WTC11 (cell line): ENCODE measurements around the gene GPR75. TPM values are rescaled to one million over a fixed set of nuclear protein-coding genes. Genes with fewer than 3 reads are reported as not detected.
A peak's percentile ranks its signal among the peaks of the same experiment; 100 is the strongest.

ENCODE experiments used
- ATAC-seq: fragments of 200-7000 bp; cut with Tn5 transposase; 2 replicates; pipeline ENCODE4 v1.10.0; 2021; ENCODE audit warnings: mild to moderate bottlenecking, moderate library complexity
- CTCF ChIA-PET: fragments of 300-600 bp; sonication (Branson Sonifier 250); formaldehyde crosslinking; loops from one replicate; lab custom pipeline; 2021; ENCODE audit warnings: antibody characterized with exemption; lab: Charles Lee
- POLR2A ChIA-PET: fragments of 350-600 bp; sonication (Branson Sonifier 250); formaldehyde crosslinking; loops from one replicate; lab custom pipeline; 2021; ENCODE audit warnings: antibody characterized with exemption; lab: Charles Lee
- DNase-seq: peaks from one replicate; pipeline ENCODE4 v3.0.0; 2021; ENCODE audit warnings: low spot score
- H3K27ac Mint-ChIP-seq: 2 replicates; pipeline ENCODE4 v1.8.0; 2021; ENCODE audit warnings: mixed read lengths
- H3K27me3 Mint-ChIP-seq: 2 replicates; pipeline ENCODE4 v1.8.0; 2021; ENCODE audit warnings: low read depth, mild to moderate bottlenecking, moderate library complexity, mixed read lengths
- H3K36me3 Mint-ChIP-seq: 2 replicates; pipeline ENCODE4 v1.8.0; 2021; ENCODE audit warnings: mixed read lengths
- H3K4me1 Mint-ChIP-seq: 2 replicates; pipeline ENCODE4 v1.8.0; 2022; ENCODE audit warnings: mixed read lengths
- H3K4me3 Mint-ChIP-seq: 2 replicates; pipeline ENCODE4 v1.8.0; 2021; ENCODE audit warnings: mild to moderate bottlenecking, moderate library complexity, mixed read lengths
- H3K9me3 Mint-ChIP-seq: 2 replicates; pipeline ENCODE4 v1.8.0; 2021; ENCODE audit warnings: mixed read lengths
- AFF4 ChIP-seq: sonication (generic); formaldehyde crosslinking; IDR thresholded peaks from 2 replicates; pipeline ENCODE4 v1.8.1; 2023; ENCODE audit warnings: mild to moderate bottlenecking, missing genetic modification reagents, borderline replicate concordance
- EMX1 ChIP-seq: fragments of 250-450 bp; sonication (Bioruptor Pico); IDR thresholded peaks from 2 replicates; pipeline ENCODE4 v1.8.0; 2021; ENCODE audit warnings: mild to moderate bottlenecking
- GRHL2 ChIP-seq: fragments of 250-450 bp; sonication (Bioruptor Pico); IDR thresholded peaks from 2 replicates; pipeline ENCODE4 v1.8.0; 2022; ENCODE audit warnings: mild to moderate bottlenecking, moderate library complexity; ENCODE audit not compliant: insufficient replicate concordance, severe bottlenecking
- HMGXB4 ChIP-seq: sonication (generic); formaldehyde crosslinking; IDR thresholded peaks from 2 replicates; pipeline ENCODE4 v1.8.1; 2023; ENCODE audit warnings: mild to moderate bottlenecking, moderate library complexity, missing genetic modification reagents
- IRF2 ChIP-seq: sonication (generic); formaldehyde crosslinking; IDR thresholded peaks from 2 replicates; pipeline ENCODE4 v1.8.0; 2022; ENCODE audit warnings: low read depth, missing genetic modification reagents, borderline replicate concordance
- JAZF1 ChIP-seq: fragments of 250-450 bp; sonication (Bioruptor Pico); IDR thresholded peaks from 2 replicates; pipeline ENCODE4 v1.9.0; 2021; ENCODE audit warnings: moderate library complexity, mild to moderate bottlenecking, inconsistent platforms
- MYBL2 ChIP-seq: sonication (generic); formaldehyde crosslinking; IDR thresholded peaks from 2 replicates; pipeline ENCODE4 v1.8.1; 2023; ENCODE audit warnings: mild to moderate bottlenecking, moderate library complexity, missing genetic modification reagents
- NR2C2 ChIP-seq: sonication (generic); formaldehyde crosslinking; IDR thresholded peaks from 2 replicates; pipeline ENCODE4 v1.8.0; 2022; ENCODE audit warnings: mild to moderate bottlenecking, missing genetic modification reagents
- RELA ChIP-seq: sonication (generic); formaldehyde crosslinking; IDR thresholded peaks from 2 replicates; pipeline ENCODE4 v1.8.1; 2022; ENCODE audit warnings: missing genetic modification reagents, mild to moderate bottlenecking, borderline replicate concordance
- SMAD3 ChIP-seq: sonication (generic); formaldehyde crosslinking; IDR thresholded peaks from 2 replicates; pipeline ENCODE4 v1.8.0; 2022; ENCODE audit warnings: missing genetic modification reagents, mild to moderate bottlenecking, borderline replicate concordance
- SMAD4 ChIP-seq: sonication (generic); formaldehyde crosslinking; IDR thresholded peaks from 2 replicates; pipeline ENCODE4 v1.8.0; 2022; ENCODE audit warnings: mild to moderate bottlenecking, missing genetic modification reagents
- ZNF121 ChIP-seq: sonication (generic); formaldehyde crosslinking; IDR thresholded peaks from 2 replicates; pipeline ENCODE4 v1.8.0; 2023; ENCODE audit warnings: missing genetic modification reagents
- ZNF138 ChIP-seq: sonication (generic); formaldehyde crosslinking; conservative IDR thresholded peaks from 2 replicates; pipeline ENCODE4 v1.8.1; 2022; ENCODE audit warnings: mild to moderate bottlenecking, moderate library complexity, missing genetic modification reagents
- ZNF219 ChIP-seq: sonication (generic); formaldehyde crosslinking; IDR thresholded peaks from 2 replicates; pipeline ENCODE4 v1.8.0; 2023; ENCODE audit warnings: missing genetic modification reagents, mild to moderate bottlenecking, borderline replicate concordance
- ZNF317 ChIP-seq: sonication (generic); formaldehyde crosslinking; IDR thresholded peaks from 2 replicates; pipeline ENCODE4 v1.8.1; 2023; ENCODE audit warnings: low read depth, mild to moderate bottlenecking, moderate library complexity, missing genetic modification reagents, borderline replicate concordance
- ZNF396 ChIP-seq: fragments of 250-450 bp; sonication (Bioruptor Pico); IDR thresholded peaks from 2 replicates; pipeline ENCODE4 v1.8.0; 2021; ENCODE audit warnings: mild to moderate bottlenecking, moderate library complexity, borderline replicate concordance
- ZNF671 ChIP-seq: fragments of 250-450 bp; sonication (Bioruptor Pico); IDR thresholded peaks from 2 replicates; pipeline ENCODE4 v1.8.0; 2021; ENCODE audit warnings: mild to moderate bottlenecking
- total RNA-seq: library from RNA; stranded (reverse); gene quantifications from 3 replicates; pipeline ENCODE4 v1.2.3, GENCODE V29; 2021
- TF ChIP-seq, protein P1 (sequence below): sonication (generic); formaldehyde crosslinking; IDR thresholded peaks from 2 replicates; pipeline ENCODE4 v1.8.0; 2023; ENCODE audit warnings: missing genetic modification reagents, mild to moderate bottlenecking, borderline replicate concordance
- TF ChIP-seq, protein P2 (sequence below): fragments of 200-600 bp; IDR thresholded peaks from 2 replicates; pipeline ENCODE4 v1.8.0; 2022; ENCODE audit warnings: antibody characterized with exemption
- TF ChIP-seq, protein P3 (sequence below): fragments of 250-450 bp; sonication (Bioruptor Pico); IDR thresholded peaks from 2 replicates; pipeline ENCODE4 v2.1.2; 2022; ENCODE audit warnings: mild to moderate bottlenecking, moderate library complexity

Gene GPR75
- total RNA-seq, 1 experiment from 2014 or later: 2.2 TPM

GRCh38 chr2:53880756-53881155 is 21.0 kb upstream of the GPR75 start (continued):
- no peak for TF ChIP-seq HMGXB4 (CRISPR knock-in tag)
- no peak for TF ChIP-seq GRHL2 (CRISPR knock-in tag)
- TF ChIP-seq SMAD4 (CRISPR knock-in tag): no peak
- TF ChIP-seq EMX1 (CRISPR knock-in tag): no peak
- TF ChIP-seq SMAD3 (CRISPR knock-in tag): no peak
- TF ChIP-seq, protein P1, sequence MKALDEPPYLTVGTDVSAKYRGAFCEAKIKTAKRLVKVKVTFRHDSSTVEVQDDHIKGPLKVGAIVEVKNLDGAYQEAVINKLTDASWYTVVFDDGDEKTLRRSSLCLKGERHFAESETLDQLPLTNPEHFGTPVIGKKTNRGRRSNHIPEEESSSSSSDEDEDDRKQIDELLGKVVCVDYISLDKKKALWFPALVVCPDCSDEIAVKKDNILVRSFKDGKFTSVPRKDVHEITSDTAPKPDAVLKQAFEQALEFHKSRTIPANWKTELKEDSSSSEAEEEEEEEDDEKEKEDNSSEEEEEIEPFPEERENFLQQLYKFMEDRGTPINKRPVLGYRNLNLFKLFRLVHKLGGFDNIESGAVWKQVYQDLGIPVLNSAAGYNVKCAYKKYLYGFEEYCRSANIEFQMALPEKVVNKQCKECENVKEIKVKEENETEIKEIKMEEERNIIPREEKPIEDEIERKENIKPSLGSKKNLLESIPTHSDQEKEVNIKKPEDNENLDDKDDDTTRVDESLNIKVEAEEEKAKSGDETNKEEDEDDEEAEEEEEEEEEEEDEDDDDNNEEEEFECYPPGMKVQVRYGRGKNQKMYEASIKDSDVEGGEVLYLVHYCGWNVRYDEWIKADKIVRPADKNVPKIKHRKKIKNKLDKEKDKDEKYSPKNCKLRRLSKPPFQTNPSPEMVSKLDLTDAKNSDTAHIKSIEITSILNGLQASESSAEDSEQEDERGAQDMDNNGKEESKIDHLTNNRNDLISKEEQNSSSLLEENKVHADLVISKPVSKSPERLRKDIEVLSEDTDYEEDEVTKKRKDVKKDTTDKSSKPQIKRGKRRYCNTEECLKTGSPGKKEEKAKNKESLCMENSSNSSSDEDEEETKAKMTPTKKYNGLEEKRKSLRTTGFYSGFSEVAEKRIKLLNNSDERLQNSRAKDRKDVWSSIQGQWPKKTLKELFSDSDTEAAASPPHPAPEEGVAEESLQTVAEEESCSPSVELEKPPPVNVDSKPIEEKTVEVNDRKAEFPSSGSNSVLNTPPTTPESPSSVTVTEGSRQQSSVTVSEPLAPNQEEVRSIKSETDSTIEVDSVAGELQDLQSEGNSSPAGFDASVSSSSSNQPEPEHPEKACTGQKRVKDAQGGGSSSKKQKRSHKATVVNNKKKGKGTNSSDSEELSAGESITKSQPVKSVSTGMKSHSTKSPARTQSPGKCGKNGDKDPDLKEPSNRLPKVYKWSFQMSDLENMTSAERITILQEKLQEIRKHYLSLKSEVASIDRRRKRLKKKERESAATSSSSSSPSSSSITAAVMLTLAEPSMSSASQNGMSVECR (CRISPR knock-in tag): no peak
- TF ChIP-seq JAZF1 (CRISPR knock-in tag): no peak

- ATAC-seq: no peak
- Mint-ChIP-seq H3K27me3 (no peaks in the 10 kb centered on the region), H3K9me3 (peaks cover 26% of the 10 kb centered on the region), H3K4me3 (no peak overlapping the region), H3K36me3 (peaks cover 79% of the 10 kb centered on the region), H3K4me1 (0 out of 2 replicates have a peak, but pooled peaks cover 3% of the 10 kb centered on the region), H3K27ac (peak overlapping the region; percentile 19; the same call in 1 of the 2 replicates)
- DNase-seq: no peak
- ChIA-PET CTCF (no interaction called here), POLR2A (no interaction called here)
- TF ChIP-seq ZNF317 (CRISPR knock-in tag) (no peak), ZNF138 (CRISPR knock-in tag) (no peak), ZNF219 (CRISPR knock-in tag) (no peak), ZNF121 (CRISPR knock-in tag) (no peak), NR2C2 (CRISPR knock-in tag) (no peak), RELA (CRISPR knock-in tag) (no peak), ZNF396 (no peak), AFF4 (CRISPR knock-in tag) (no peak), ZNF671 (CRISPR knock-in tag) (no peak), IRF2 (no peak), MYBL2 (CRISPR knock-in tag) (no peak)
- TF ChIP-seq, protein P2, sequence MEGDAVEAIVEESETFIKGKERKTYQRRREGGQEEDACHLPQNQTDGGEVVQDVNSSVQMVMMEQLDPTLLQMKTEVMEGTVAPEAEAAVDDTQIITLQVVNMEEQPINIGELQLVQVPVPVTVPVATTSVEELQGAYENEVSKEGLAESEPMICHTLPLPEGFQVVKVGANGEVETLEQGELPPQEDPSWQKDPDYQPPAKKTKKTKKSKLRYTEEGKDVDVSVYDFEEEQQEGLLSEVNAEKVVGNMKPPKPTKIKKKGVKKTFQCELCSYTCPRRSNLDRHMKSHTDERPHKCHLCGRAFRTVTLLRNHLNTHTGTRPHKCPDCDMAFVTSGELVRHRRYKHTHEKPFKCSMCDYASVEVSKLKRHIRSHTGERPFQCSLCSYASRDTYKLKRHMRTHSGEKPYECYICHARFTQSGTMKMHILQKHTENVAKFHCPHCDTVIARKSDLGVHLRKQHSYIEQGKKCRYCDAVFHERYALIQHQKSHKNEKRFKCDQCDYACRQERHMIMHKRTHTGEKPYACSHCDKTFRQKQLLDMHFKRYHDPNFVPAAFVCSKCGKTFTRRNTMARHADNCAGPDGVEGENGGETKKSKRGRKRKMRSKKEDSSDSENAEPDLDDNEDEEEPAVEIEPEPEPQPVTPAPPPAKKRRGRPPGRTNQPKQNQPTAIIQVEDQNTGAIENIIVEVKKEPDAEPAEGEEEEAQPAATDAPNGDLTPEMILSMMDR: no peak
- TF ChIP-seq, protein P3, sequence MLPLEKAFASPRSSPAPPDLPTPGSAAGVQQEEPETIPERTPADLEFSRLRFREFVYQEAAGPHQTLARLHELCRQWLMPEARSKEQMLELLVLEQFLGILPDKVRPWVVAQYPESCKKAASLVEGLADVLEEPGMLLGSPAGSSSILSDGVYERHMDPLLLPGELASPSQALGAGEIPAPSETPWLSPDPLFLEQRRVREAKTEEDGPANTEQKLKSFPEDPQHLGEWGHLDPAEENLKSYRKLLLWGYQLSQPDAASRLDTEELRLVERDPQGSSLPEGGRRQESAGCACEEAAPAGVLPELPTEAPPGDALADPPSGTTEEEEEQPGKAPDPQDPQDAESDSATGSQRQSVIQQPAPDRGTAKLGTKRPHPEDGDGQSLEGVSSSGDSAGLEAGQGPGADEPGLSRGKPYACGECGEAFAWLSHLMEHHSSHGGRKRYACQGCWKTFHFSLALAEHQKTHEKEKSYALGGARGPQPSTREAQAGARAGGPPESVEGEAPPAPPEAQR (CRISPR knock-in tag): no peak
Measured at GRCh38 chr2:53877556-53877955, 17.8 kb upstream of the GPR75 start.
